ENCODE data around the gene COX7B2.
A peak's percentile ranks its signal among the peaks of the same experiment; 100 is the strongest.

The COX7B2 gene

DNA sequence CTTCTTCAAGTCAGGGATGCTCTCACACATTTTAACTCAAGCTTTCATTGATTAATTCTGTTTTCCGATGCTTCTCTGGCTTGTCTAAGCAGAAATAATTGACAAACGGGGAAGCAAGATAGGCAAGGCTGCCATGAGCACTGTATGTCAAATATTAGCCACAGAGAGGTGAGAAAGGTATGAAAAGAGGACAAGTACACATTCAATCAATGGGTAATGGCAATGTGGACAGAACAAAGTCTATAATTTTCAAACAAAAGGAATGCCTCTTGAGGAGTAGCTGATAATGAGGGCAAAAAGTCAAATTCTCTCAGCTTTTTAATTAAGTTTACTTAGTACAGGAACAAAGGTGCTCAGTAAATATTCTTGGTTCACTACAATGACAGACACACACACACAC, 19.6 kb downstream of the COX7B2 start:
- DNase-seq (ENCODE audit: low spot score) = no peak

DNA sequence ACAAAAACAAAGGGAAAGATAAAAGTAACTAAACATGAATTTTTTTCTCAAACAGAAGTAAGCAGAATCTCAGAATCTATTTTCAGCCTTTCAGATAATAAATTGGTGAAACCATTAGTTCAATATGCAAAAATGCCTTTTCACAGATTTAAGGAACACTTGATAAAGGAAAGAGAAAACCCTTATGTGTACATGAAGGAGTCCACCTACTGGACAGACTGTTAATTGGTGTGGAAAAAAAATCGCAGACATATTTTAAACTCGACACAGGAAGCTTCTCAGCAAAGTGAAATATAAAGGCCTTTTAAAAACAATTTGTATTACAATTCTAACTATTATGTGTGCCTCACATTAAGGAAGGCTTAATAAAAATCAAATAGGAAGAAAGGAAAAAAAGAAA, 22.3 kb downstream of the COX7B2 start:
- DNase-seq (ENCODE audit: low spot score) = no peak

GRCh38 chr4:46878641-46879040, 30.4 kb downstream of the COX7B2 start:
- no peak for DNase-seq (ENCODE audit: low spot score)

DNA sequence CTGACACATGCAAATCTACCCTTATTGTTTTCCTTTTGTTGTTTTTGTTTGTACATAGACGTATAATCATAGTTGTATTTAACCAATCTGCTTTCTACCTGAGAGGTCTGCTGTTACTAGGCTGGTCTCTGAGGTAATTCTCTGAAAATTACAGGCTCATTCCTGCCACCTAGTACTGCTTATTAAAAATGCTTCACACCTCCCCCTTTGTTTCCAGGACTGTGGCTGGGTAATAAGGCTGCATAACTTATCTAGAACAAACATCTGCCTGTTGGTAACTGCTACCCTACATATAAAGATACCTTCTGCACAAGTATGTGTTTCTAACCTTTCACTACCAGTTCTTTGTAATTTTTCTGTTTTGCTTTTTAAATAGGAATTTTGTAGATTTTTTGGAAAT, 34.2 kb downstream of the COX7B2 start:
- DNase-seq (ENCODE audit: low spot score) = no peak

GRCh38 chr4:46870411-46870810, 38.6 kb downstream of the COX7B2 start:
- no peak for DNase-seq (ENCODE audit: low spot score)

DNA sequence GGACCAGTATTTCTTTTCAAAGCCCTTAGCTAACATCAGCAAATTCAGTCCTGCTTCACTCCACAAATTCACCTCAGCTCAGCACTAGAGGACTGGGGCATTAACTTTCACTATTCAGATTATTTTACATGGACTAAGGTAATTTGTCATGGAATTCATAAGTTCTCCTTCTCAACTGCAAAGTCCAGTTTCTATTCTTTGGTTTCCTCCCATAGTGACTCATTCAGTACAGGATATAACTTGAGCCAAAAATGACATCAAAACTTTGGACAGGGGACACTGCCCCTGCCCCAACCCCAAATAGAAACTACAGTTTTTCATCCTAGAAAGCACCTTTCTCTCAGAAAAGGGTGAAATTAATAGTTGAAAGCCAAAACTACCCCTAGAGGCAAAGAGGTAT, 52.7 kb downstream of the COX7B2 start:
- no peak for DNase-seq (ENCODE audit: low spot score)

DNA sequence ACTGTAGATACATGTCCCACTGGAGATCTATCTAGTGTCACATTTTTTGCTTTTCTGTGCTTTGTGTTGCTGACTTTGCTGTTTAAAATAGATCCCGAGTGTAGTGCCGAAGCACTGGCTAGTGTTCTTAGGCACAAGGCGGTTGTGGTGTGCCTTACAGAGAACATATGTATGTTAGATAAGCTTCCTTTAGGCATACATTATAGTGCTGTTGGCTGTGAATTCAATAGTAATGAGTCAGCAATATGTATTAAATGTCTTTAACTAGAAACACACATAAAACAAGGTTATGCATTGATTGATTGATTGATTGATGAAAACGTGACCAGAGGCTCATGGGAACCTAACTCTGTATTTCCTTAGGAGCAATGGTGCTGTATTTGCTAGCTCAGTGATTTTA, 56.2 kb downstream of the COX7B2 start:
- DNase-seq (ENCODE audit: low spot score) = peak; percentile 18

GRCh38 chr4:46850026-46850425, 59.0 kb downstream of the COX7B2 start:
- DNase-seq (ENCODE audit: low spot score) = no peak

DNA sequence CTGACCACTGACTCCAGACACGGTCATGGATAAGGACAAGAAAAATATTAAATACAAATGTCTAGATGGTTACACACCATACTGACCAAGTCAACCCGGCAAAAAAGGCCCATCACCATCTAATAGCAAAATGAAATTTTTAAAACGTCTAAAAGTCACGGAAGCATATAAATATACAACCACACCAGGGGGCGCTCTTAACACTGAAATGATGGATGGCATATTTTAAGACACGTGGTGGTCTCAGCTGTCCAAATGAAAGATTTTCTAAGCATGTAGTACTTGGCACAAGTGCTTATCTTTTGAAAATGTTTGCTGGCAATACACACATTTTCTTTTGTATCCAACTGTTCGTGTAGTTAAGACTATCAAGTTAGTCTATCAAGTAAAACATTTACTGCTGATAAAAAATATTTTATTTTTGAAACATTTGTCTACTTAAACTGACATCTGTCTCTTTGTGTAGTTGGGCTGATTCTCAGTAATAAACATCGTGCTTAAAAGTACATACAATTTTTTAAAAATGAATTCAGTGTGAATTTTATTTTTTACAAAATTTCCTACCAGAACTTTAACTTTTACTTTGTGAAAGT, 64.6 kb downstream of the COX7B2 start:
- DNase-seq (ENCODE audit: low spot score) = peak; percentile 49

GRCh38 chr4:46839128-46839527, 69.9 kb downstream of the COX7B2 start:
- no peak for DNase-seq (ENCODE audit: low spot score)

GRCh38 chr4:46837639-46838038, 71.4 kb downstream of the COX7B2 start:
- DNase-seq (ENCODE audit: low spot score) = no peak

GRCh38 chr4:46836584-46836983, 72.5 kb downstream of the COX7B2 start:
- no peak for DNase-seq (ENCODE audit: low spot score)

- no peak for DNase-seq (ENCODE audit: low spot score)
Observed at GRCh38 chr4:46830971-46831454, 78.0 kb downstream of the COX7B2 start.

DNA sequence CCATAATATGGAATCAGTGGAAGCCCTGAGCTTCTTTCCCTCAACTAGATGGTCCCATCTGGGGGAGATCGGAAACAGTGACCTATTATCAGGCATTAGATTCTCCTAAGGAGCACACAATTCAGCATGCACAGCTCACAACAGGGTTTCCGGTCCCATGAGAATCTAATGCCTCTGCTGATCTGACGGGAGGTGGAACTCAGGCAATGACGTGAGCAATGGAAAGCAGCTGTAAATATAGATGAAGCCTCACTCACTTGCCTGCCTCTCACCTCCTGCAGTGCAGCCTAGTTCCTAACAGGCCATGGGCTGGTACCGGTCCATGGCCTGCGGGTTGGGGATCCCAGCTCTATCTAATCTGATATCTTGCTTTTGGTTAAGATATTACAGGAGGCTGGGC, 88.9 kb downstream of the COX7B2 start:
- no peak for DNase-seq (ENCODE audit: low spot score)

DNA sequence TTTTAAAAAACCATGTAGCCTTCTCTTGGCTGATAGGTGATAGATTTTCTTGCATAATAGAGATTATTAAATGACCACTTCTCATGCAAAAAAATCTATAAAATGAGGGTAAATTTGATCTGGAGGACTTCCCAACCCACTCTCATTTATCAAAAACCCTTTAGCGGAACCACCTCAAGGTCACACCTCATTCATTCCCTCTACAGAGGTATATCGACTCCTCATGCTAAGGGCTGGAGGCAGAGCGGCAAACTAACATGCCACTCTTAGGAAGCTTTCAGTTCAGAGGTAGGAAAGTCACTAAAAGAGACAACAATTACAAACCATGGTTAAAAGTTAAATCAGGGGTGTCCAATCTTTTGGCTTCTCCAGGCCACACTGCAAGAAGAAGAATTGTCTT, 90.0 kb downstream of the COX7B2 start:
- no peak for DNase-seq (ENCODE audit: low spot score)

DNA sequence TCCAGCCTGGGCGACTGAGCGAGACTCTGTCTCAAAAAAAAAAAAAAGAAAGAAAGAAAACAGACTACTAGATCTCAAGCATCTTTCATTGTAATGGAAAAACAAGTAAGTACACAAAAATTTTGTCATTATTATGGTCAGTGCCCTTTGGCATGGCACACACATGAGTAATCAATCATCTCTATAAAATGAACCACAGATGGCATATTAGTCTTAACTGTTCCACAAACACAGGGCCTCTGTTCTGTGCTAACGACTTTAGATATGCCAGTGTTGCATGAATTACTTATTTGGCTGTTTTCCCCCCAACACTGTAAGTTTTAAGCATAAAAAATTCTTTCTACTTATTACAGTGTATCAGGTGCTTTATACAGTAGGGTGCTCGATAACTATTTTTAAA, 90.4 kb downstream of the COX7B2 start:
- DNase-seq (ENCODE audit: low spot score) = no peak

DNA sequence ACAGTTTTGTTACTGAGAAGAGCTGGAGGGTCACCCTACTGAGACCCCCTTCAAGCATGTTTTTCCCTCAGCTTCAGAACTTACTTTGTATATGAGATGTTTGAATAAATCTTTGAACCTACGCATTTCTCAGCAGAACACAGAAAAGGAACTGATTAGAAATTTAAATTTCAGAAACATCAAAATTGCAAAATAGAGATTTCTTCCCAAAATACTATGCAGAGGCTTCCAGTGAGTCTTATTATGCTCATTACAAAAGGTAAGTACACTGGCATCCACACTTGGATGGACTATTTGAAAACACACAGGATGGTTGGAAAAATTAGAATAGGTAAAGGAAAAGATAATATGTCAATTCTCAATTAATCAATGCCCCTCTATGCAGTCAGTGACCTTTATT, 91.2 kb downstream of the COX7B2 start:
- no peak for DNase-seq (ENCODE audit: low spot score)

- DNase-seq (ENCODE audit: low spot score) = no peak
Observed at GRCh38 chr4:46804781-46805413, 104.1 kb downstream of the COX7B2 start.

- DNase-seq (ENCODE audit: low spot score) = no peak
Observed at GRCh38 chr4:46793036-46793435, 116.0 kb downstream of the COX7B2 start.

- DNase-seq (ENCODE audit: low spot score) = no peak
Observed at GRCh38 chr4:46781434-46782092, 127.5 kb downstream of the COX7B2 start.

- no peak for DNase-seq (ENCODE audit: low spot score)
Observed at GRCh38 chr4:46765465-46765864, 143.6 kb downstream of the COX7B2 start.

- no peak for DNase-seq (ENCODE audit: low spot score)
Observed at GRCh38 chr4:46730075-46730474, 179.0 kb downstream of the COX7B2 start.

DNA sequence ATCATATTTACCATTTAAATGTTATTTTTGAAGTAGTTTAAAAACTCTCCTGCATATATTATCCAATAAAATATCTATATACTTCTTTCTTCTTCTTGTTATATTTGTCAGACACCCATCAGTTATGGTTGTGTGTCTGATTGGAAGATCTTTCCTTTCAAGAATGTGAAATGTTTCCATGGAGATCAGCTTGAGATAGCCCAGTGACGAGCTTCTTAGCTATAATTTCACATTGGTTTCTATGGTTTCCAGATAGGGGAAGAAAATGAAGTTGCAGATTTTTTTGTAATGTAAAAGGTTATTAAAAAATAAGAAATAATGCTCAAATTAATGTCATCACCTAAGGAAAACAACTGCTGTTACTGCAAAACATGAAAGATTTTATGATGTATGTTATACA, 189.0 kb downstream of the COX7B2 start:
- DNase-seq (ENCODE audit: low spot score) = no peak

DNA sequence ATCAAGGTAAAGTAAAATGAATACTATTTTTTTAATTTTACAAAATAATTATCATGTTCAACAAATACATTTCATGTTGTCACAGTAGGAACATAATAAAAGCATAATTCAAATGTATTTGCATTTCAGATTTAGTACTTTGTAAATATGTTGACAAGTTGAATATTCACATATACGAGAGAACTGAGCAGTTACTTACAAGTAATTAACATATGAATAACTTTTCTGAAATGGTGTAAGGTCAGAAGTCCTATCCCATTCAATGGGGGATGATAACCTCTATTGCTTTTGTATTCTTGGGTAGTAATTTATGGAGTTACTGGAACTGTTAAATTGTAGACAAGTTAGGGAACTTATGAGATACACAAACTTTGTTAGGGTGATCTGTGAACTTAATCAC, 191.1 kb downstream of the COX7B2 start:
- DNase-seq (ENCODE audit: low spot score) = no peak
